Stomach (tissue), 4 donors: ENCODE results near the gene CRIM1.
A peak's percentile ranks its signal among the peaks of the same experiment; 100 is the strongest.

Experiments used
- POLR2A ChIP-seq, 4 donors: fragments of 450-650 bp; IDR thresholded peaks; one replicate each; pipeline ENCODE4 v1.6.1; 2016; ENCODE audit warnings: antibody characterized with exemption in 4 of 4, control low read depth in 2 of 4, mild to moderate bottlenecking in 1 of 4, moderate library complexity in 1 of 4
- POLR2AphosphoS5 ChIP-seq, 3 donors: sonication (generic); formaldehyde crosslinking; IDR thresholded peaks; one replicate each; pipeline ENCODE4 v1.6.1; 2016; ENCODE audit warnings: antibody characterized with exemption in 3 of 3
- TF ChIP-seq, protein P1 (sequence below), 7 experiments: fragments of 450-650 bp in 4 of 7; fragments of 200-600 bp in 3 of 7; sonication (generic) in 3 of 7; IDR thresholded peaks; one replicate each; pipeline ENCODE4 v1.5.1; 2016 to 2019; ENCODE audit warnings: antibody characterized with exemption in 7 of 7, control low read depth in 2 of 7, mild to moderate bottlenecking in 1 of 7

DNA sequence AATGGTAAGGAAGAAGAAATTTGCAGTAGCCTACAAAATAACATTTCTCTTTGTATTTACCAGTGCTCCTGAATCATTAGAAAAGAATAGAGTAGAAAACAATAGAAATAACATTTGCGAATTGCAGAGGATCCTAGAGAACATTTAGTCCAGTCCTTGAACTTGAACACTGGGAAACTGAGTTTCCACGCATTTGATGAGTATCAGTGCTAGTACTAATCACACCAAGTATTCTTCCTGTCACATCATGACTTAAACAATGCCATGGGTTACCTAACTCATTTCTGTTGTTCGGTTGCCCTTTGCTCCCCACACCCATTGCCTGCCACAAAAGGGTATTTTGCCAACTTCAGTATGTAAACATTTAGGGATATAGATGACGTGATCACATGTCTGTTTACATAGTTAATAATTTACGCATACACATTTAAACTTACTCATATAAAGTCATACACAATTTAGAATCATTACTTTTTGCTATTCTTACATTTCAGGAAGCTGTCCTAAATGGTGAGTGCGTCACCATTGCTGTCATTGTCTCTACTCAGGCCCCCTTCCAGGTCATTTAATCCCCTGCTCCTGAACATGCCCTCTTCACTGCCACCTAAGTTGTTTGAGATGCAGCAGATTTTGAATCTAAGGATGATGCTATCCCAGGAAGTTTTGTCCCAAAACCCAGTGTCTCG is 42.3 kb downstream of the CRIM1 start:
- TF ChIP-seq POLR2A (IDR thresholded peaks at IDR 0.05) (no peak), POLR2AphosphoS5 (IDR thresholded peaks at IDR 0.05) (peak in 1 of 3 donors; percentile 39)
- TF ChIP-seq, protein P1, sequence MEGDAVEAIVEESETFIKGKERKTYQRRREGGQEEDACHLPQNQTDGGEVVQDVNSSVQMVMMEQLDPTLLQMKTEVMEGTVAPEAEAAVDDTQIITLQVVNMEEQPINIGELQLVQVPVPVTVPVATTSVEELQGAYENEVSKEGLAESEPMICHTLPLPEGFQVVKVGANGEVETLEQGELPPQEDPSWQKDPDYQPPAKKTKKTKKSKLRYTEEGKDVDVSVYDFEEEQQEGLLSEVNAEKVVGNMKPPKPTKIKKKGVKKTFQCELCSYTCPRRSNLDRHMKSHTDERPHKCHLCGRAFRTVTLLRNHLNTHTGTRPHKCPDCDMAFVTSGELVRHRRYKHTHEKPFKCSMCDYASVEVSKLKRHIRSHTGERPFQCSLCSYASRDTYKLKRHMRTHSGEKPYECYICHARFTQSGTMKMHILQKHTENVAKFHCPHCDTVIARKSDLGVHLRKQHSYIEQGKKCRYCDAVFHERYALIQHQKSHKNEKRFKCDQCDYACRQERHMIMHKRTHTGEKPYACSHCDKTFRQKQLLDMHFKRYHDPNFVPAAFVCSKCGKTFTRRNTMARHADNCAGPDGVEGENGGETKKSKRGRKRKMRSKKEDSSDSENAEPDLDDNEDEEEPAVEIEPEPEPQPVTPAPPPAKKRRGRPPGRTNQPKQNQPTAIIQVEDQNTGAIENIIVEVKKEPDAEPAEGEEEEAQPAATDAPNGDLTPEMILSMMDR (IDR thresholded peaks at IDR 0.05): no peak
